HCT116 (cell line): ENCODE data around the gene ZNF783. TPM values are rescaled to one million over a fixed set of nuclear protein-coding genes. Genes with fewer than 3 reads are reported as not detected.

ENCODE experiments used
- ATAC-seq: fragments of 200-7000 bp; cut with Tn5 transposase; 2 replicates; pipeline ENCODE4 v1.9.1; 2020; ENCODE audit warnings: mild to moderate bottlenecking, moderate library complexity
- BruUV-seq: library from RNA; stranded (reverse); fragments of 400-500 nt; replicated peaks from 2 replicates; lab custom pipeline; 2021; lab: Mats Ljungman, UMichigan
- CTCF ChIA-PET: fragments of 300-600 bp; sonication (Branson Sonifier 250); formaldehyde crosslinking; loops from one replicate; lab custom pipeline; 2021; ENCODE audit warnings: antibody characterized with exemption; lab: Charles Lee
- POLR2A ChIA-PET: fragments of 300-600, 350-600 bp; sonication (Branson Sonifier 250); formaldehyde crosslinking; loops from one replicate; lab custom pipeline; 2021; ENCODE audit warnings: antibody characterized with exemption; lab: Charles Lee
- RAD21 ChIA-PET, 2 experiments: fragments of 300-600 bp; sonication (Branson Sonifier 250); formaldehyde crosslinking; loops; one replicate each; lab custom pipeline; 2023; ENCODE audit warnings: low total read pairs in 2 of 2; ENCODE audit not compliant: uncharacterized antibody in 2 of 2, unreplicated experiment in 2 of 2, low non-redundant PET in 1 of 2; lab: Charles Lee
- DNase-seq: peaks from one replicate; pipeline ENCODE4 v3.0.0-alpha.2; 2010; ENCODE audit warnings: low read depth, low spot score
- H2AFZ ChIP-seq: fragments of 200-600 bp; shearing (Covaris generic), sonication (generic); 2 replicates; pipeline ENCODE4 v1.6.1; 2017; ENCODE audit warnings: low read depth, mixed run types, mixed read lengths, antibody characterized with exemption, low read length; ENCODE audit not compliant: poor library complexity, severe bottlenecking
- H3K27ac ChIP-seq: 2 replicates; pipeline ENCODE4 v1.5.1; 2012; ENCODE audit warnings: low read depth, low read length
- H3K27me3 ChIP-seq: fragments of 200-600 bp; sonication (generic); 2 replicates; pipeline ENCODE4 v1.6.1; 2016; ENCODE audit warnings: mixed run types, low read length, mixed read lengths; ENCODE audit not compliant: insufficient read depth
- H3K36me3 ChIP-seq, 2 experiments: fragments of 200-500 bp in 1 of 2; fragments of 200-600 bp in 1 of 2; sonication (Bioruptor generic) in 1 of 2; sonication (generic) in 1 of 2; 2 replicates each; pipeline versions ENCODE4 v1.5.1 to v1.6.1; 2014 to 2016; ENCODE audit warnings: low read length in 2 of 2, inconsistent platforms in 1 of 2, mixed read lengths in 1 of 2, mixed run types in 1 of 2; ENCODE audit not compliant: insufficient read depth in 2 of 2, control insufficient read depth in 1 of 2
- H3K4me1 ChIP-seq, 2 experiments: fragments of 200-600 bp in 1 of 2; sonication (generic) in 1 of 2; 2 replicates each; pipeline versions ENCODE4 v1.5.1 to v1.6.1; 2012 to 2017; ENCODE audit warnings: low read length in 2 of 2, inconsistent platforms in 1 of 2, mild to moderate bottlenecking in 1 of 2, mixed read lengths in 1 of 2, mixed run types in 1 of 2, moderate library complexity in 1 of 2; ENCODE audit not compliant: insufficient read depth in 2 of 2, control insufficient read depth in 1 of 2
- H3K4me2 ChIP-seq: fragments of 200-600 bp; sonication (generic); 2 replicates; pipeline ENCODE4 v1.6.1; 2017; ENCODE audit warnings: mixed run types, low read length, mixed read lengths
- H3K4me3 ChIP-seq, 2 experiments: fragments of 200-600 bp in 1 of 2; sonication (generic) in 1 of 2; replicated peaks in 1 of 2; 2 replicates each; pipeline ENCODE4 v1.5.1; 2011 to 2016; ENCODE audit warnings: low read length in 2 of 2, control low read depth in 1 of 2, low read depth in 1 of 2, mild to moderate bottlenecking in 1 of 2, mixed read lengths in 1 of 2, mixed run types in 1 of 2
- H3K79me2 ChIP-seq: fragments of 200-600 bp; sonication (generic); 2 replicates; pipeline ENCODE4 v1.6.1; 2017; ENCODE audit warnings: mild to moderate bottlenecking, mixed run types, low read length, moderate library complexity, mixed read lengths; ENCODE audit not compliant: insufficient read depth
- H3K9ac ChIP-seq: fragments of 200-600 bp; sonication (generic); 2 replicates; pipeline ENCODE4 v1.6.1; 2016; ENCODE audit warnings: low read length, mixed read lengths
- H3K9me2 ChIP-seq: fragments of 200-600 bp; sonication (generic), shearing (Covaris generic); 2 replicates; pipeline ENCODE4 v1.6.1; 2017; ENCODE audit warnings: mixed run types, mild to moderate bottlenecking, moderate library complexity; ENCODE audit not compliant: insufficient read depth
- H3K9me3 ChIP-seq, 2 experiments: fragments of 200-500 bp in 1 of 2; fragments of 200-600 bp in 1 of 2; sonication (Bioruptor generic) in 1 of 2; sonication (generic) in 1 of 2; 2 replicates each; pipeline ENCODE4 v1.6.1; 2014 to 2017; ENCODE audit warnings: low read length in 2 of 2, mixed read lengths in 2 of 2, inconsistent platforms in 1 of 2, low read depth in 1 of 2, mild to moderate bottlenecking in 1 of 2, mixed run types in 1 of 2, moderate library complexity in 1 of 2; ENCODE audit not compliant: control insufficient read depth in 1 of 2, insufficient read depth in 1 of 2
- H4K20me1 ChIP-seq: fragments of 200-600 bp; sonication (generic), shearing (Covaris generic); 2 replicates; pipeline ENCODE4 v1.6.1; 2017; ENCODE audit warnings: mixed run types, mild to moderate bottlenecking, moderate library complexity; ENCODE audit not compliant: insufficient read depth
- CBX3 ChIP-seq: IDR thresholded peaks from 2 replicates; pipeline ENCODE4 v1.6.1; 2012; ENCODE audit warnings: low read depth
- CEBPB ChIP-seq: IDR thresholded peaks from 2 replicates; pipeline ENCODE4 v1.6.1; 2012; ENCODE audit warnings: low read depth
- EGR1 ChIP-seq: IDR thresholded peaks from 2 replicates; pipeline ENCODE4 v1.6.1; 2012; ENCODE audit warnings: low read depth
- POLR2AphosphoS5 ChIP-seq: IDR thresholded peaks from 2 replicates; pipeline ENCODE4 v1.6.1; 2011; ENCODE audit warnings: mild to moderate bottlenecking, low read depth, low read length, moderate library complexity
- SRF ChIP-seq: IDR thresholded peaks from 2 replicates; pipeline ENCODE4 v1.6.1; 2012; ENCODE audit warnings: low read depth
- YY1 ChIP-seq: IDR thresholded peaks from 2 replicates; pipeline ENCODE4 v1.6.1; 2011; ENCODE audit warnings: low read length, low read depth, moderate library complexity, mild to moderate bottlenecking; ENCODE audit not compliant: insufficient replicate concordance; ENCODE audit errors: extremely low read depth
- ZFX ChIP-seq: fragments of 450-650 bp; IDR thresholded peaks from 2 replicates; pipeline ENCODE4 v1.6.1; 2017
- intact Hi-C: fragments of 100-400 bp; cut with micrococcal nuclease; formaldehyde crosslinking; loops from 2 replicates; pipeline ENCODE4 v1.10.0; 2022
- total RNA-seq: library from RNA; stranded (reverse); gene quantifications from one replicate; pipeline ENCODE4 v1.2.1, GENCODE V29; 2021; ENCODE audit not compliant: unreplicated experiment
- TF ChIP-seq, protein P1 (sequence below): IDR thresholded peaks from 2 replicates; pipeline ENCODE4 v1.6.1; 2012; ENCODE audit warnings: low read depth
- TF ChIP-seq, protein P2 (sequence below): IDR thresholded peaks from 2 replicates; pipeline ENCODE4 v1.6.1; 2011; ENCODE audit warnings: mild to moderate bottlenecking, low read length, moderate library complexity; ENCODE audit not compliant: insufficient replicate concordance; ENCODE audit errors: extremely low read depth

ZNF783 gene
- total RNA-seq, 1 experiment from 2014 or later = 12.5 TPM

- BruUV-seq = no TSS peak
- H3K4me2 ChIP-seq = no peak overlapping the region
- no peaks in the 10 kb centered on the region for H3K9me3 ChIP-seq
- H3K4me3 ChIP-seq = no peak overlapping the region
- no peaks in the 10 kb centered on the region for H3K27me3 ChIP-seq
- H2AFZ ChIP-seq = no peak overlapping the region
- POLR2A ChIA-PET = no interaction called here
- no peak for TF ChIP-seq ZFX
- TF ChIP-seq EGR1 = no peak
- TF ChIP-seq, protein P1, sequence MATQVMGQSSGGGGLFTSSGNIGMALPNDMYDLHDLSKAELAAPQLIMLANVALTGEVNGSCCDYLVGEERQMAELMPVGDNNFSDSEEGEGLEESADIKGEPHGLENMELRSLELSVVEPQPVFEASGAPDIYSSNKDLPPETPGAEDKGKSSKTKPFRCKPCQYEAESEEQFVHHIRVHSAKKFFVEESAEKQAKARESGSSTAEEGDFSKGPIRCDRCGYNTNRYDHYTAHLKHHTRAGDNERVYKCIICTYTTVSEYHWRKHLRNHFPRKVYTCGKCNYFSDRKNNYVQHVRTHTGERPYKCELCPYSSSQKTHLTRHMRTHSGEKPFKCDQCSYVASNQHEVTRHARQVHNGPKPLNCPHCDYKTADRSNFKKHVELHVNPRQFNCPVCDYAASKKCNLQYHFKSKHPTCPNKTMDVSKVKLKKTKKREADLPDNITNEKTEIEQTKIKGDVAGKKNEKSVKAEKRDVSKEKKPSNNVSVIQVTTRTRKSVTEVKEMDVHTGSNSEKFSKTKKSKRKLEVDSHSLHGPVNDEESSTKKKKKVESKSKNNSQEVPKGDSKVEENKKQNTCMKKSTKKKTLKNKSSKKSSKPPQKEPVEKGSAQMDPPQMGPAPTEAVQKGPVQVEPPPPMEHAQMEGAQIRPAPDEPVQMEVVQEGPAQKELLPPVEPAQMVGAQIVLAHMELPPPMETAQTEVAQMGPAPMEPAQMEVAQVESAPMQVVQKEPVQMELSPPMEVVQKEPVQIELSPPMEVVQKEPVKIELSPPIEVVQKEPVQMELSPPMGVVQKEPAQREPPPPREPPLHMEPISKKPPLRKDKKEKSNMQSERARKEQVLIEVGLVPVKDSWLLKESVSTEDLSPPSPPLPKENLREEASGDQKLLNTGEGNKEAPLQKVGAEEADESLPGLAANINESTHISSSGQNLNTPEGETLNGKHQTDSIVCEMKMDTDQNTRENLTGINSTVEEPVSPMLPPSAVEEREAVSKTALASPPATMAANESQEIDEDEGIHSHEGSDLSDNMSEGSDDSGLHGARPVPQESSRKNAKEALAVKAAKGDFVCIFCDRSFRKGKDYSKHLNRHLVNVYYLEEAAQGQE = no peak
- no peak for TF ChIP-seq POLR2AphosphoS5
- TF ChIP-seq YY1 = no peak
- TF ChIP-seq SRF = no peak
- TF ChIP-seq, protein P2, sequence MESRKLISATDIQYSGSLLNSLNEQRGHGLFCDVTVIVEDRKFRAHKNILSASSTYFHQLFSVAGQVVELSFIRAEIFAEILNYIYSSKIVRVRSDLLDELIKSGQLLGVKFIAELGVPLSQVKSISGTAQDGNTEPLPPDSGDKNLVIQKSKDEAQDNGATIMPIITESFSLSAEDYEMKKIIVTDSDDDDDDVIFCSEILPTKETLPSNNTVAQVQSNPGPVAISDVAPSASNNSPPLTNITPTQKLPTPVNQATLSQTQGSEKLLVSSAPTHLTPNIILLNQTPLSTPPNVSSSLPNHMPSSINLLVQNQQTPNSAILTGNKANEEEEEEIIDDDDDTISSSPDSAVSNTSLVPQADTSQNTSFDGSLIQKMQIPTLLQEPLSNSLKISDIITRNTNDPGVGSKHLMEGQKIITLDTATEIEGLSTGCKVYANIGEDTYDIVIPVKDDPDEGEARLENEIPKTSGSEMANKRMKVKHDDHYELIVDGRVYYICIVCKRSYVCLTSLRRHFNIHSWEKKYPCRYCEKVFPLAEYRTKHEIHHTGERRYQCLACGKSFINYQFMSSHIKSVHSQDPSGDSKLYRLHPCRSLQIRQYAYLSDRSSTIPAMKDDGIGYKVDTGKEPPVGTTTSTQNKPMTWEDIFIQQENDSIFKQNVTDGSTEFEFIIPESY = no peak
- TF ChIP-seq CBX3 = no peak
- no peak for TF ChIP-seq CEBPB
- H4K20me1 ChIP-seq = no peaks in the 10 kb centered on the region
- peaks cover 2 to 14% of the 10 kb centered on the region in 2 experiments; a peak in 3 of 4 replicates for H3K4me1 ChIP-seq
- intact Hi-C loops = no loop called here
- no peak overlapping the region for H3K9ac ChIP-seq
- H3K27ac ChIP-seq = no peak overlapping the region
- RAD21 ChIA-PET = no interaction called here
- no peaks in the 10 kb centered on the region for H3K9me2 ChIP-seq
- H3K79me2 ChIP-seq = no peaks in the 10 kb centered on the region
- ATAC-seq (no peak), DNase-seq (no peak)
- CTCF ChIA-PET = no interaction called here
- H3K36me3 ChIP-seq = no peaks in the 10 kb centered on the region; a peak in 1 of 4 replicates
Observed at GRCh38 chr7:149289262-149289661, 27.3 kb downstream of the ZNF783 start.
